Measurements from ENCODE around the gene HNF4A.

- TF ChIP-seq ARID2 (CRISPR knock-in tag; IDR thresholded peaks at IDR 0.05; ENCODE audit: borderline replicate concordance), result no peak
- no peak for TF ChIP-seq CREM (IDR thresholded peaks at IDR 0.05)
- TF ChIP-seq CREM (CRISPR knock-in tag; IDR thresholded peaks at IDR 0.05), result no peak
- no peak for TF ChIP-seq SMAD1 (CRISPR knock-in tag; IDR thresholded peaks at IDR 0.05; ENCODE audit: borderline replicate concordance, low read depth)
- TF ChIP-seq CHD2 (IDR thresholded peaks at IDR 0.05; ENCODE audit: low read depth, low read length), result no peak
- TF ChIP-seq CTCF (CRISPR knock-in tag; IDR thresholded peaks at IDR 0.05), result no peak
- no peak for TF ChIP-seq KDM5A (IDR thresholded peaks at IDR 0.05; ENCODE audit: borderline replicate concordance, low read length)
- TF ChIP-seq TOE1 (CRISPR knock-in tag; IDR thresholded peaks at IDR 0.05), result no peak
Observed at GRCh38 chr20:44336725-44337380, 18.6 kb upstream of the HNF4A start, which contains the start of gene R3HDML.
